Measurements from ENCODE around the gene OR4F6.

- TF ChIP-seq POLR2A (IDR thresholded peaks at IDR 0.05; ENCODE audit: low read length) (no peak), GATA1 (IDR thresholded peaks at IDR 0.05; ENCODE audit: low read depth, low read length) (no peak)
Measured at GRCh38 chr15:101781928-101782327, 21.4 kb upstream of the OR4F6 start.
